MCF 10A (cell line): ENCODE measurements around the gene CCDC78. TPM values are rescaled to one million over a fixed set of nuclear protein-coding genes. Genes with fewer than 3 reads are reported as not detected.

Experiments
- BruUV-seq: library from RNA; stranded (reverse); fragments of 400-500 nt; replicated peaks from 2 replicates; lab custom pipeline; 2021; lab: Mats Ljungman, UMichigan
- CTCF ChIA-PET: fragments of 300-600 bp; sonication (Branson Sonifier 250); formaldehyde crosslinking; extraction: SDS; loops from one replicate; lab custom pipeline; 2021; ENCODE audit warnings: antibody characterized with exemption, inconsistent platforms; lab: Yijun Ruan, JAX
- POLR2A ChIA-PET: fragments of 300-600, 350-650 bp; sonication (Branson Sonifier 250); formaldehyde crosslinking; extraction: SDS; loops from one replicate; lab custom pipeline; 2020; ENCODE audit warnings: antibody characterized with exemption, inconsistent platforms; lab: Yijun Ruan, JAX
- DNase-seq: peaks from one replicate; pipeline ENCODE4 v3.0.0-alpha.2; 2018; ENCODE audit not compliant: unreplicated experiment
- H3K27ac Mint-ChIP-seq: one replicate; pipeline ENCODE4 v1.8.0; 2022; ENCODE audit warnings: mild to moderate bottlenecking, low read depth, mixed read lengths; ENCODE audit not compliant: unreplicated experiment
- H3K27me3 Mint-ChIP-seq: one replicate; pipeline ENCODE4 v1.8.0; 2022; ENCODE audit warnings: mixed read lengths; ENCODE audit not compliant: insufficient read depth, unreplicated experiment
- H3K36me3 Mint-ChIP-seq: one replicate; pipeline ENCODE4 v1.8.0; 2022; ENCODE audit warnings: mild to moderate bottlenecking, moderate library complexity, mixed read lengths; ENCODE audit not compliant: insufficient read depth, unreplicated experiment
- H3K4me1 Mint-ChIP-seq: one replicate; pipeline ENCODE4 v1.8.0; 2022; ENCODE audit warnings: mixed read lengths; ENCODE audit not compliant: insufficient read depth, unreplicated experiment
- H3K4me3 Mint-ChIP-seq: one replicate; pipeline ENCODE4 v1.8.0; 2022; ENCODE audit warnings: mild to moderate bottlenecking, moderate library complexity, mixed read lengths; ENCODE audit not compliant: unreplicated experiment
- H3K9me3 Mint-ChIP-seq: one replicate; pipeline ENCODE4 v1.8.0; 2022; ENCODE audit warnings: mixed read lengths; ENCODE audit not compliant: unreplicated experiment
- CTCF ChIP-seq: fragments of 200-600 bp; IDR thresholded peaks from one replicate; pipeline ENCODE4 v1.8.0; 2022; ENCODE audit warnings: antibody characterized with exemption, mild to moderate bottlenecking; ENCODE audit not compliant: unreplicated experiment
- intact Hi-C: fragments of 100-400 bp; cut with micrococcal nuclease; formaldehyde crosslinking; loops from 2 replicates; pipeline ENCODE4 v1.14.1; 2022
- total RNA-seq: library from RNA; stranded (reverse); gene quantifications from 2 replicates; pipeline ENCODE4 v1.2.3, GENCODE V29; 2022

The CCDC78 gene
- total RNA-seq, 1 experiment from 2014 or later: 6.0 TPM

- Mint-ChIP-seq H3K9me3 (no peaks in the 10 kb centered on the region), H3K4me3 (peak overlapping the region; percentile 36), H3K27ac (peak overlapping the region; percentile 31), H3K36me3 (peaks cover 4% of the 10 kb centered on the region), H3K27me3 (no peaks in the 10 kb centered on the region), H3K4me1 (peaks cover 24% of the 10 kb centered on the region)
- BruUV-seq: no TSS peak
- intact Hi-C loops: loop anchor here (1.0 to 2.0 kb wide), 2 partner anchors 74 to 343 kb away; no protein-coding TSS in a partner anchor
- DNase-seq: peak; percentile 68
- ChIA-PET CTCF (interaction anchor here (0.6 to 3.9 kb wide), 33 partner anchors 8 to 1352 kb away, joined by 3 to 34 read pairs (median 4); partner anchors contain the start of genes ANTKMT, CHTF18, CIAO3 and HAGHL), POLR2A (interaction anchor here (0.6 to 8.8 kb wide), 24 partner anchors 7 to 377 kb away, joined by 3 to 124 read pairs (median 4); partner anchors contain the start of genes ANTKMT, CCDC78, CIAO3 and HAGHL)
- TF ChIP-seq CTCF: peak; percentile 91
Observed at GRCh38 chr16:711548-712320, 14.5 kb downstream of the CCDC78 start.

- no peak for DNase-seq
- Mint-ChIP-seq H3K4me3 (peak overlapping the region; percentile 36), H3K36me3 (peaks cover 4% of the 10 kb centered on the region), H3K4me1 (peaks cover 24% of the 10 kb centered on the region), H3K9me3 (no peaks in the 10 kb centered on the region), H3K27me3 (no peaks in the 10 kb centered on the region), H3K27ac (peak overlapping the region; percentile 31)
- ChIA-PET CTCF (interaction anchor here (0.6 to 3.9 kb wide), 9 partner anchors 9 to 1353 kb away, joined by 3 to 34 read pairs (median 3); partner anchors contain the start of genes CHTF18 and RPUSD1), POLR2A (interaction anchor here (0.7 to 8.8 kb wide), 3 partner anchors 13 to 74 kb away, joined by 3 to 124 read pairs (median 5); partner anchors contain the start of genes ANTKMT, CCDC78, HAGHL and WDR24)
- intact Hi-C loops: loop anchor here (2.0 kb wide), 1 partner anchor 344 kb away; no protein-coding TSS in a partner anchor
- TF ChIP-seq CTCF: no peak
- BruUV-seq: no TSS peak
Observed at GRCh38 chr16:711084-711483, 15.2 kb downstream of the CCDC78 start.

- Mint-ChIP-seq H3K9me3 (no peaks in the 10 kb centered on the region), H3K4me3 (peak overlapping the region; percentile 46), H3K4me1 (peaks cover 24% of the 10 kb centered on the region), H3K36me3 (peaks cover 4% of the 10 kb centered on the region), H3K27ac (peak overlapping the region; percentile 31), H3K27me3 (no peaks in the 10 kb centered on the region)
- TF ChIP-seq CTCF: no peak
- POLR2A ChIA-PET: interaction anchor here (0.6 to 8.8 kb wide), 4 partner anchors 14 to 75 kb away, joined by 3 to 124 read pairs (median 6); partner anchors contain the start of genes ANTKMT, CCDC78, CIAO3 and HAGHL
- BruUV-seq: no TSS peak
- DNase-seq: no peak
- CTCF ChIA-PET: interaction anchor here (0.6 to 3.9 kb wide), 10 partner anchors 9 to 1353 kb away, joined by 3 to 34 read pairs (median 3); partner anchors contain the start of genes CHTF18 and RPUSD1
- intact Hi-C loops: loop anchor here (2.0 kb wide), 1 partner anchor 344 kb away; no protein-coding TSS in a partner anchor
Observed at GRCh38 chr16:710500-711075, 15.7 kb downstream of the CCDC78 start.
